Measurements from ENCODE around the gene DHRSX.

DNA sequence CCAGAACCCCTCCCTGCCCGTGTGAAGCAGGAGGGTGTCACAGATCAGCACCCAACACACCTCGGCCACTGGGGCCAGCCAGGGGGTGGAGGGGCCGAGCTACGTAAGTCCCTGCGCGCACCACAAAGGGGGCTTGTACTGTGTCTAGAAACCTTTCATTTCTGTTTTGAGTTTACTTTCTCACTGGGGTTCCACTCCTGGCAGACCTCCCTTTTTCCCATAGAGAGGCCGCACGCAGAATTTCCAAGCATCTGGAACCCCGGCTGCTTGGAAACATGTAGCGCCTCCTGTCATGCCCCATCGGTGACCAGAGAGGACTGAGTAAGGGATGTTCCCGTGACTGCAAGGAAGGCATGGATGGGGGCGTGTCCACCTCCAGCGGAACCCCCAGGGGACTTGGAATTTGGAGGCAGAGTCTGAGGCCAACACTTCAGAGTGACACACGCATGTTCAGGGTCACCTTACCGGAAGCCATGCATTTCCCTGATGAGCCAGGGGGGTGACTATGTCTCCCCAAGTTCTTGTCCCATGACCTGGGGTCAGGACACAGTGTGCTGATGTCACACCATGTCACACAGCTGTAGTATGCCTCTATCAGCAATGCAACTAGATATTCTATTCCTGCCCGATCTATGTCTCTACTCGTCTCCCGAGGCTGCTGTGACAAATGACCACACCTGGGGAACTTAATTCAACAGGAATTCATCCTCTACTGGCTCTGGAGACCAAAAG is 105.3 kb downstream of the DHRSX start:
- TF ChIP-seq CTCF (IDR thresholded peaks at IDR 0.05; ENCODE audit: poor library complexity) (no peak), EZH2phosphoT487 (IDR thresholded peaks at IDR 0.05; ENCODE audit: low read depth, severe bottlenecking, unreplicated experiment) (no peak), EZH2 (IDR thresholded peaks at IDR 0.05; ENCODE audit: borderline replicate concordance) (no peak)
